ENCODE measurements around the gene SNCAIP.
"Not testable (repeated sequence)": the region's sequence is repeated elsewhere in the genome, so short reads cannot be mapped to it uniquely, and the experiment has no call there.

The SNCAIP gene

DNA sequence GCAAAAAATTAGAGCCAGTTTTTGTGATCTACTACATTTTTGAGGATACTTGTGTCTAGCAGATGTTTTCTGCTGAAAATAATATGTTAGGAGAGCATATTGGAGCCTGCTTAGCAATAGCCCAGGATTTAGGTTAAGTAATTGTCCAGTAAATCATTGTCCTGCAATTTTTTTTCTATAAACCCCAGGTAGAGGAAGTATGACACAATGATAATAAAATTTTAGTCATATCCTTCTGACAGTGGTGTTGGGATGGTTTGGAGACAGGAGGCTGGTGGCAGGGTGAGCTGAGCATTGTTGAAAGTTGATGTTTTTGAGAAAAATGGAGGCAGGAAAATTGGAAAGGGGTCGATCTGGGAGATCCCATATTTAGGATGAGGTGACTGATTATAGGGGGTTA lies 3.5 kb downstream of the SNCAIP start:
- DNase-seq (ENCODE audit: low read depth) = no peak

DNA sequence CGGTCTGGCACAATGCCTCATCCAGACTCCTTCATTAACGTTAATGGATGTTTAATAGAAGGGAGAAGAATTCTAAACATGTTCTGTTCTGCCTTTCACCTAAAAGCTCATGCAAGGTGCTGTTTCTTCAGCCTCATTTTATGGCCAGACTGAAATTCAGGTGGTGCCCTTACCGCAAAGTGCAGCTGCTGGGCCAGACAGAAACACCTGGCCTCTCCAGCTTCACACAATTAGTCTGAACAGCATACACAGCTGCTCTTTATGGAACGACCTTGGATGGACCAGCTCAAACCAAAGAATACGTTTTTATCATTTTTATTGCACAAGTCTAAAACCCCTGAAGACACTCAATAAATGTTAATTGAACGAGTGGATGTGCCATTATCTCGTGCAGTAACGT lies 4.6 kb downstream of the SNCAIP start:
- DNase-seq (ENCODE audit: low read depth) = no peak

DNA sequence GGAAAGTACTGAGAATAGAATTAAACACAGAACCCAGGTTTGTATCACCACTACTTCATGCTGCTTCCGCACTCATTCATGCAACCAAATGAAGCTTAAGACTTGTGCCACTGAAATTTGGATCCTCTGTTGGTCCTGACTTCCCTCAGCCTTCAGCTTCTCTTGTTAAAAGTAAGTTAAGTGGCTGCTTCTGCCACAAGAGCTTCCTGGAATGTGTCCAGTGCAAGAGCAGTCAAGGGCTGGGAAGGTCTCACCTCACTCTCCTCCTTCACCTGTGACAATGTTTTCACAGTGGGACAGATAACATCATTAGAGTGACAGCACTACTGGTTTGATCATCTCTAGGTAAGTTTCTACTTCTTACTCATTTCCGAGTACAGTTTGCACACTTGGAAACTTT lies 7.9 kb downstream of the SNCAIP start:
- no peak for DNase-seq (ENCODE audit: low read depth)

DNA sequence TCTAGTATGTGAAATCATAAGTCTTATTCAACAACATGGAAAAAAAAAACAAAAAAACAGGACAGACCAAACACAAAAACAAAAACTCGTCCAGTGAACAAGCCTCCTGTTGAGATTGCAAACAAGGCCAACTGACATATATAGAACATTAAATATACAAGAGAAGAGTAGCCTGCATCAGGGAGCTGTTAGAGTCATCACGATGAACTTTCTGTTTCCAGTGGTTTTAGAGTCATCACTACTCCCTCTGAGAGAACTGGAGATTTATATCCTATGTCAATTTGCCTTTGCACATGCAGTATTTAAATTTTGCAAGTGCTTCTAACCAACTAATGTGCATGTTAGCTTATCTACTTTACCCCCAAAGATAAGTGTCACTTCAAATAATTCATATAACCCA lies 9.9 kb downstream of the SNCAIP start:
- DNase-seq (ENCODE audit: low read depth) = no peak

DNA sequence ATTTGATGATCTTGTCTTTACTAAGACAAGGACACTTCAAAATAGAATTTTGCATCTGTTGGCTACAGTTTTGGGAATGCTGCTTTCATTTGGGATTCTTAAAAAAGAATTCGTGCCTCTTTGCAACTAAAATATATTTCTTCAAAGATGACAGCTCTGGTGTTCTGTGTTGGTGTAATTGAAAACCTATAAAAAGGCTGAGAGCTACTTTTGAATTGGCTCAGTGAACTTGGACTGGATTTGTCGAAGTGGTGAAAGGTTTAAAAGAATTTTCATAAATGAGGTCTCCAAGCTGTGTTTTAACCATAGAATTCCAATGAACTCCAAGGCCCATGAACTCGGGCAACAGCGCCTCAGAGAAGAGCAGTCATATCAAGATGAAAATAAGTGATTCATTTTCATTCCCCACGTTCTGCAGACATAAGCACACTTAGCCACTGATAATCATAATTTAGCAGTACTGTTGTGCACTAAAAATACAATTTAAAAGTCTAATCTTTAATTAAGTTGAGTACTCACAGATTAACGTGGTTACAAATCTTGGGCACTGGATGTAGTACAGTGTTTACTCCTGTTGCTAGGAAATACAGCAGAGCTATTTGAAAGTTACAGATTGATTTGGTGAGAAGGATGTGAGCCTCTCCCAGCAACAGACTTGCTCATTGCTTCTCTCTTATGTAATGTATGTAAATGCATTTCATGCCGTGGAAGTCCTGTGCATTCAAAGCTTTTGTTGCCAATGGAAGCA lies 10.9 kb downstream of the SNCAIP start:
- no peak for DNase-seq (ENCODE audit: low read depth)

DNA sequence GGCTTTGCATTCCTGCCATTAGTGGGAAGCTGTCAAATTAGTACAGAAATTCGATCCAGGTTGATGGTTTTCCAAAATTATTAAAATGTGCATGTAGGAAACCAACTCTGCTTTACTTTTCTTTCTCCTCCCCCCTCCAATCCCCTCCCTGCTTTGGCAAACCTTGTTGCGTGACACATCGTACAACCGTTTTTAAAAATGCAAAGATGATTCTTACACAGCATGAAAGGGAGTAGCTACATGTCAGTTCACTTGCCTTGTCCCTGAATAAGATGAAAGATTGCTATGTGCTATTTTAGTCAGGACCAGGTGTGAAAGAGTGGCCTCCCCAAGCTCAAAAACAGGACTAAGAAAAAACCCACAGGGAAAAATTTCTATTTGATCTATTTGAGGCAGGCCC lies 11.7 kb downstream of the SNCAIP start:
- DNase-seq (ENCODE audit: low read depth) = no peak

DNA sequence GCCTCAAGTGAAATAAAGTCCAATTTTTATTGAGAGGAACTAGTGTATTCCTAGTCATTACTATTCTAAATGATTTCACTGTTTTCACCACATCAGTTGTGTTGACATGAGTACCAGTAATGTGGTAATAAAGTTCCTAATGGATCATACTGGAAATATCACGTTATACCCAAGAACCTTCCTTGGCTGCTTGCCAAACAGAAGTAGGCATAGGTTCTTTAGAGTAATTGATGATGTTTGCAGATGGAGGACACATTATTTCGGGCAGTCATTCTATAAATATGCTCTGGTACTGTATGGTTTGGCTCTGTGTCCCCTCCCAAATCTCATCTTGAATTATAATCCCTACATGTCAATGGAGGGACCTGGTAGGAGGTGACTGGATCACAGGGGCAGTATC lies 15.1 kb downstream of the SNCAIP start:
- no peak for DNase-seq (ENCODE audit: low read depth)

DNA sequence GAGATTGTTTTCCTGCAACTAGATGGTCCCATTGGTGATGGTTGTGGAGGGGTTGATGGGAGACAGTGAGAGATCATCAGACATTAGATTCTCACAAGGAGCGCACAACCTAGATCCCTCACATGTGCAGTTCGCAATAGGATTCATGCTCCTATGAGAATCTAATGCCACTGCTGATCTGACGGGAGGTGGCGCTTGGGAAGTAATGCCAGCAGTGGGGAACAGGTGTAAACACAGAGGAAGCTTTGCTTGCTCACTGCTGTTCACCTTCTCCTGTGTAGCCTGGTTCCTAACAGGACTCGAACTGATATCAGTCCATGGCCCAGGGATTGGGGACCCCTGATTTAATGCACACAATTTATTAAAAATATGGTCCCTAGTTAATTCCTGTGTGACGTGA lies 18.8 kb downstream of the SNCAIP start:
- no peak for DNase-seq (ENCODE audit: low read depth)

DNA sequence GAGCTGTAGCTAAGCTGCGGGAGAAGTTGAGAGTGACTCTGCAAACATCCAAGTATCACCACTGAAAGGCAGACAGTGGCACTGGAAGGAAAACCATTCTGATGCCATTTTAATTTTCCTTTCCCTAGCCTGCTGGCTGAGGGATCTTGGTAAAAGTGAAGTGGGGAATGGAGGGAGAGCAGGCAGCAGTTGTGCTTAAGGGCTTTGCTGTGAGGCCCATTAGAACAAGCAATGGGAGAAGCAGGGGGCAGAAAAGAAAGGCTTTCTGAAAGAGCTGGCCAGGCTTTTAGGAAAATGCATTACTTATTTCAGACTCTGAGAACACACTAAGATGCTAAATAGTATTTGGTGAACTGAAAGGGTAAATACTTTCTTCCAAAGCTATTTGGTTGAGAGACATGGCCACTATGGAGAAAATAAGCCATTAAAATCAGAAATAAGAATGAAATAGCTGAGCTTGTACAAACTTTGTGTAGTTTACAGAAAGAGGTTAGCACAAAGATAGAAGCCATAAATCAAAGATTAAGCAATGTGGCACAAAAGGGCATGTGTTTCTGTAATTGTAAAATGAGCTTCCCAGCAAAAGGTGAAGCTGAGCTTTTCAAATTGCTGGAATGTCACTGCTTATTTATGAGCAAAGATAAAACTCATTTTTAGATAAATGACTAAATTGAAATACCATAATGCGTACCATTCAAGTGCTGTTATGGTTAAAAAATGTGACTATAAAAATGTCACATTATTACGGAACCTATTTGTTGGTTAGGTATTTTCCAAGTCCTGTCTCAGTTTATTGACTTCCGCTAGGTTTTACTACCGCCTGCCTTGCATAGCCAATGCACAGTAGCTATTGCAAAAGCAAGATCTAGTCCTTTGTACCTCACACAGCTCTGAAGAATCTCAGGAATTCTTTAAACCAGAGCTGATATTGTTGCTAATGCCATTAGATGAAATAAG lies 20.8 kb downstream of the SNCAIP start:
- DNase-seq (ENCODE audit: low read depth) = no peak

DNA sequence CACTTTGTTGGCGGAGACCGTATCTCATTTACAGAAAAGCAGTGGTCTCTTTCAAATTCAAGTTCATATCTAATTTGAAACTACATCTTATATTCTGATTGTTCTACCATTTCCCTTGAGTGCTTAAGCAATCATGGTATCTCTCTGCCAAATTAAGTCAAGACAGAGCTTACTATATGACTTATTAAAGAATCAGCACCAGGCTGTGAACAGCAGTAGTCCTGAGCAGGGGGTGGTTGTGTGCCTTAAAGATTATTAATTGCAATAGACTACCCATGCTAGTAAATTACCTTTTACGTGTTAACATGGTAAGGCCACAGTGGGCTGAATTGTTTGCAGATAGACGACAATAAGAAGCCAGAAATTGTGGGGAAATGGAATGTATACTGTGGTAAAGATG lies 21.5 kb downstream of the SNCAIP start:
- no peak for DNase-seq (ENCODE audit: low read depth)

DNA sequence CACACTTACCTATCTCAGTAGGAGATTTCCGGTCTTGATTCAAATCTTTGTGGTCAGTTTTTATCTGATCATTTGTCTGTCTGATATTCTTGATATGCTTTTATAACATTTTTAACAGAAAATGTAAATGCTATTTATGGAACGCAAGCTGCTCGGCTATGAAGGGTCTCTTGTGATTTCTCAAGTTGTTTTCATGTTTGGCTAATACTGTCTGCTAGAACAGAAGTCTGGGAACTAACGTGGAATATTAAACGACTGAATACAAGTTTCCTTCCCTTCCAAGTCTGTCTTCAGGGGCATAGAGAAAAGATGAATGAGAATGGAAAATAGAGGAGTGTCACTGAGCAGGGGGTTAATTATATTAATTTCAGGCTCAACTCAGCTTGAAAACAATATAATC lies 27.6 kb downstream of the SNCAIP start:
- no peak for DNase-seq (ENCODE audit: low read depth)

DNA sequence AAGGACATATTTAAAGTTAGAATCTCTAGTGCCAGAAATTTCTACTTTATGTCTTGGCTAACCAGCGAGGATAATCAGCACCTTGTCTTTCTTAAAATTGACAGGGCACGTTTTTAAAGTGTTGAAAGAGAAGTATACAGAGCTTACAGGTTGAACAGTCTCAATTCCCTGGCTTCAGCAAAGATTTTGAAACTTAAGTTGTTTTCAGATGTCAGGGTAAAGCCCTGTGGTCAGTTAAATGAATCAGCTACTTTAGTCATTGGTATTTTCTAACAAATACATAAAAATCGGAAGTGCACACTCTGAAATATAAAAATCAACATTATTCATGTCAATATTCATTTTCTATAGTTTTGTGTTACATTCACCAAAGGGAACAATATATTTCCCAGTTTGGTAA lies 29.1 kb downstream of the SNCAIP start:
- no peak for DNase-seq (ENCODE audit: low read depth)

DNA sequence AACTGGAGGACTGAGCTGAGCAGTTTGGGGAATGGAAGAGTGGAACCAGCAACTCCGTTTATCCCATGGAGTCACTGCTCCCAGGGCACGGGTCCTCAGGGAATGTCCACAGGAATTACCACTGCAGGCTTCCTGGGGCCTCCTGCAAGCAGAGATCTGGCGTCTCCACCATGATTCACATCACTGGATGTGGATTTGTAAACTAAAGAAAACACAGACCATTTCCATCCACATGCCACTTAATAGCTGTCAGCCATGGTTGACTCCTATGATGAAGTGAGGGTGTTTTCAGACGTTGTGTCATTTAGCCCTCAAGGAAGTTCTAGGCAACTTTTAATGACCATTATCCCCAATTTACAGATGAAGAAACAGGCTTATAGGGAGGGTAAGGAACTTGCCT lies 30.2 kb downstream of the SNCAIP start:
- no peak for DNase-seq (ENCODE audit: low read depth)

DNA sequence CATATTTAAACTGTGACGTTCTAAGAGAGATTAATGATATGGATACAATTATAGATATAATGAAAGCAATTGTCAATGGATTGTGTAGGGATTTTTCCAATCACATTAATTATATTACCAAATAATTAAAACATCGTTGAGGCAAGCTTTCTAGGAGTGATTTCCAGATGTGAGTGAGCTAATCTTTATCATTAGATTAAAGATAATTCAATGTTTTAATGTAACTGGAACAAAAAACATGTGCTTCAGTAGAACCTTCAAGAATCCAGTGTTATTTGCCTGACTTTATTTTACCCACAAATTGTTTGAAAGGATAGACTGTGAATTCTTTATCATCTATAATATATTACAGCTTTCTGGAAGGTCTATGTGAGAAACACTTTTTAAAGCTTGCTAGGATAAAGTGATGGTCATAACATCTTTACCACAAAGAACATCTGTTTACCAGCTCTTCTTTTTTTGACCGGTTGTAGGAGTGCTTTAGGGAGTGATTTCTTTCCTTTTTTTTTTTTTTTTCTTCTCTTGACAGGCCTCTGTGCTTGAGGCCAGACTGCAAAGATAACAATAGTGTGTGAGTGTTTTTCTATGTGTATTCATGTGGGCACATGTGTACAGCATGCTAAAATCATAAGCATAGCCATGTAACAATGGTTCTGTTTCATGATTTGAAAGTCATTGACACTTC lies 35.0 kb downstream of the SNCAIP start:
- no peak for DNase-seq (ENCODE audit: low read depth)

DNA sequence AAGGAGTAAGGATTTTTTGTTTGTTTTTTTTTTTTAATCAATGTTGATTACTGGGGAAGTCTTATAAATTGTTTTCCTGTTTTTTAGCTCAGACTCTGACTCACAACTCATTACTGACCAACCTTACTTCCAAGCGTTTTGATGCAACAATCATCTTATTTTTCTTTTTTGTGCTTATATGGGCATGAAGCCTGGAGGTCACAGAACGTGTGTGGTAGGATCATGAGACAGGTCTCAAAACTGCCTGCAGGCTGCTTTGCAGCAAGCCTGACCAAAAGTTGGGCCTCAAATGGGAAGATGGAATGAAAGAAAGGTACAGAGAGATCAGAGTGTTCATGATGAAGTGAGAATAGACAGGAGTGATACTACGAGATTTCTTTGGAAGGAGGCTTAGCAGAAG lies 38.5 kb downstream of the SNCAIP start:
- no peak for DNase-seq (ENCODE audit: low read depth)

DNA sequence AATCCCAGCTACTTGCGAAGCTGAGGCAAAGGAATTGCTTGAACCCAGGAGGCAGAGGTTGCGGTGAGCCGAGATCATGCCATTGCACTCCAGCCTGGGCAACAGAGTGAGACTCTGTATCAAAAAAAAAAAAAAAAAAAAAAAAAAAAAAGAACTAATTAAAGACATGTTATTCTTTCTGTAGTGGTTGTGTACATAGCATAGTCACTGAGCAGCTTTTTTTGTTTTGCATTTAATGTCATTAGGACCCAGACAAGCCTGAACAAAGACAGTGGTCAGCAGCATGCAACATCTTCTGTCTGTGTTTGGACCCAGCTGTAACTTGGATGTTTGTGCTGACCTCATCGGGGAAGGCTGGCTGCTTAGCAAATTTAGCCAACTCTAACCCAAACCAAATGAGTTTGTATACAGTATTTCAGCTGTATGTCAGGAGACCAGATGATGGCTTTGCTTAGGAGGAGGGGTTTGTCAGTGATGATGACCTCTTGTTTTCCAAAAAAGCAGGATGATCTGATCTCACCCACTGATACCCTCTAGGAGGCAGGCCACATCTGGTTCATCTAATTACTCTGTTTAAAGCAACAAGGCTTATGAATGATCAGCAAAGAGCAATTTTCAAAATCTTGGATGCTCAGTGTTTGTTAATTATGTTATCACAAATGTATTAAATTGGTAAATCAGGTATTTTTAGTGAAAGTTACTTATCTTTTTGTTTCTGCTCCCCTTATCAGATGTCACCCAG lies 39.5 kb downstream of the SNCAIP start:
- no peak for DNase-seq (ENCODE audit: low read depth)

DNA sequence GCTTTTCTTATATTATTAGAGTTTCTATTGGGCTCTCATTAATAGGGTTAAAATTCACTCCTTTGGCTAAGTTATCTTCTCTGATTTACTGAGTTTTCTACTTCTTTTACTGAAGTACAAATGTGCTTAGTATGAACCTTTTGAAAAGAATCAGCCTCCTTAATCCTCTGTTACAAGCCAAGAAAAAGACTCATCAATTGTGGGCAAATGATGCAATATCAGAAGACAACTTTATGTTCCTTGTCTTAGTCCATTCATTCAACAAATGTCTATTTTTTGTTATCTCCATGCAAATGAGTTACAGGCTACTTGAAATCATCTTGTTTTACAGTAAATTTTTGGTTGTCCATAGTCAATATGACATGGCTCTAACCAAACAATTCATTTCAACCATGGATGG lies 40.3 kb downstream of the SNCAIP start:
- DNase-seq (ENCODE audit: low read depth) = no peak

DNA sequence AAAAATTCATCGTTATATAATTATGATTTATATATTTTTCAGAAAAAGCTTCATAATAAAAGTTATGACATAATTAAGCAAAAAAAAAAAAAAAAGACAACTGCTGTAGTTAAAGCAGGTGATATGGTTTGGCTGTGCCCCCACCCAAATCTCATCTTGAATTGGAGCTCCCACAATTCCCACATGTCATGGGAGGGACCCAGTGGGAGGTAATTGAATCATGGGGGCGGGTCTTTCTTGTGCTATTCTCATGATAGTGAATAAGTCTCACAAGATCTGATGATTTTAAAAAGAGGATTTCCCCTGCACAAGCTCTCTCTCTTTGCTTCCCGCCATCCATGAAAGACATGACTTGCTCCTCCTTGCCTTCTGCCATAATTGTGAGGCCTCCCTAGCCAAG lies 41.3 kb downstream of the SNCAIP start:
- DNase-seq (ENCODE audit: low read depth) = not testable (repeated sequence)

DNA sequence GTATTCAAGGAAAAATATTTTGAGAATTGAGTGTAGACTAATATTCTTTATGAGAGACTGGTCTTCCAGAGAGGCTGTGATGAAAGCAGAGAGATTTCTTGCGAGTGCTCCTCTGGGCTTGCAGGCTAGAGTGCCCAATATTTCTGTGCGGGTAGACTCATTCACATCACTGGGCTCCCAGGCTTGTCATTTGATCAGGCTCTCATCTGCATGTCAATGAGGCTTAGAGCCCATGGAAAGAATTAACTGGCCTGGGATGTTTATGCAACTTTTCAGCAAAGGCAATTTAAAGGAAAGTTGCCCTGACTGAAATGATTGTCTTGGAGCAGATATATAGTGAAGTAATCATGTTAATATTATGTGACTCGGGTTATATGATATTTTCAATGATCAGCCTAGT lies 42.3 kb downstream of the SNCAIP start:
- DNase-seq (ENCODE audit: low read depth) = no peak

DNA sequence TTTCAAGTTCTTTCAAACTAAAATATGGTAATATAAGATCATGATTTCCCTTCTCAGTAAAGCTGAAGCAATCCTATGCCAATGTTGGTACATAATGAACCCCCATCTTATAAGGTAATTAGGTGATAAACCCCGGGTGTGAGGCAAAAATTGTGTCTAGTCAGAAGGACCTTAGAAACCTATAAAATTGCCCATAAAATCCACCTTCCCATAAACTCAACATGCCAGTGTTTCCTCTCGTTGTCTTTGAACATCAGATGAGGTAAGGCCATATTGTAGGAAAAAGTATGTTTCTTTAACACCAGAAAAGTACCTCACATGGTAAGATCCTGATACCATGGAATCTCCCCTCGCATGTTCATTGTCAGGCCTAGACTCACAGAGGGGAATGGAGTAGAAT lies 43.3 kb downstream of the SNCAIP start:
- no peak for DNase-seq (ENCODE audit: low read depth)

DNA sequence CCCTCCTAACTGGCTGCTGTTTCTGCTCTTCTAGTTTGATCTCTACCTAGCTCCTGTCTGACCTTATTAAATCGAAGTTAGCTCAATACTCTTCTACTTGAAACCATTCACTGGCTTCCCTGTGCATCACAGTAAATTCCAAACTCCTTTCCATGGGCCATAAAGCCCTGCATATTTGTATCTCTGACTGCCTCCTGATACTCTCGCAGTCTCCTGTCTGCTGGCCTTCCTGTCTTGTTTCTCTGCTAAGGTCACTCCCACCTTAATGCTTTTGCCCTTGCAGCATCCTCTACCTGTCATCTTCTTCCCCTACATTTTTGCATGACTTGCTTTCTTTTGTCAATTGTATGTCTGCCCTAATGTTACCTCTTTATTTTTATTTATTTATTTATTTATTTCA lies 44.8 kb downstream of the SNCAIP start:
- DNase-seq (ENCODE audit: low read depth) = no peak

DNA sequence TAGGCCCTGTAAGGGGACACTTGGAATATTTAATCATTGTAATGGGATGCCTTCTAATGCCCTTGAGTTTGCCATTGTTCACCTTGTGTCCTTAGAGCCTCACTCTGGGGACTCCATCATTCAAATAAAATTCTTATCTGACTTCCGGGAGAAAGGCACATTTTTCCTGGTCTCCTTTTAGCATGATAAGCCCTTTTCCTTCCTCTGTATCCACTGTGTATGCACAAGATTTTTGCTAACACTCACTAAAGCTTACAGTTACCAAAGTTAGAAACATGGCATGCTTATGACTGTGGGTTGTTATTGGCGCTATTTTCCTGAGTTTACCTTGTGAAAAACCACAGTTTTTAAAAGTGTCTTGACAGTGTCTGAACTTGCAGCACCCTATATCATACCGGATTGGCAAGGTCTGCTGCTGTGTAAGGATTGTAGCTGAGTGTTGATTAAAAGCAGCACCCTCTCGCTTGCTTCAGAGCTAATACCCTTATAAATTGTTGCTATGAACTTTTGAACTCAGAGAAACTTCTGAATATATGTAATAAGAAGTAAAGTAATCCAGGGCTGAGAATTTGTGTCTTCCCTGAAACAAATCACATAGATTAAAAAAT lies 46.4 kb downstream of the SNCAIP start:
- no peak for DNase-seq (ENCODE audit: low read depth)

All from stimulated activated CD8-positive, alpha-beta memory T cell treated with anti-CD3 and anti-CD28 coated beads, Interleukin-15, amount 100 ng/mL, for 1 hour (primary cell).